HG03196 (cell line): Measurements from ENCODE around the gene DNAAF5.
"Not testable (repeated sequence)": the region's sequence is repeated elsewhere in the genome, so short reads cannot be mapped to it uniquely, and the experiment has no call there.

Source experiments
- ATAC-seq: cut with Tn5 transposase; IDR thresholded peaks from one replicate; pipeline ENCODE4 v1.9.1; 2021; ENCODE audit not compliant: unreplicated experiment

The DNAAF5 gene

DNA sequence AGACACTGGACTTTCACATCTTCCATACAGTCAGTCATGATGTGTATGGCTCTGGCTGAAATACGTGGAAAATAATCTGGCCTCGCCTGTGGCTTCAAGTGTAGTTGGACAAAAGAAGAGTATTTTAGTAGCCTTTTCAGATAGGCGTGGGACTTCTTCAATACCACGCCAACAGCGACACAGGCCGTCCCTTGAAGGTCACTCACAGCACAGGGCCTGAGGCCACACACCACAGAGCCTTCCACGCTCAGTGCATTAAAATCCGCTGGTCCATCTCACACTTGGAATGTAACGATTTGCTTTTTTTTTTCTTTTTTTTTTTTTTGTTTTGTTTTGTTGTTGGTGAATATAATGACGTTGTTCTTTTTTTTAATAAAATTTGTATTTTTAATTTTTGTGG, 54.0 kb downstream of the DNAAF5 start:
- ATAC-seq, result no peak

DNA sequence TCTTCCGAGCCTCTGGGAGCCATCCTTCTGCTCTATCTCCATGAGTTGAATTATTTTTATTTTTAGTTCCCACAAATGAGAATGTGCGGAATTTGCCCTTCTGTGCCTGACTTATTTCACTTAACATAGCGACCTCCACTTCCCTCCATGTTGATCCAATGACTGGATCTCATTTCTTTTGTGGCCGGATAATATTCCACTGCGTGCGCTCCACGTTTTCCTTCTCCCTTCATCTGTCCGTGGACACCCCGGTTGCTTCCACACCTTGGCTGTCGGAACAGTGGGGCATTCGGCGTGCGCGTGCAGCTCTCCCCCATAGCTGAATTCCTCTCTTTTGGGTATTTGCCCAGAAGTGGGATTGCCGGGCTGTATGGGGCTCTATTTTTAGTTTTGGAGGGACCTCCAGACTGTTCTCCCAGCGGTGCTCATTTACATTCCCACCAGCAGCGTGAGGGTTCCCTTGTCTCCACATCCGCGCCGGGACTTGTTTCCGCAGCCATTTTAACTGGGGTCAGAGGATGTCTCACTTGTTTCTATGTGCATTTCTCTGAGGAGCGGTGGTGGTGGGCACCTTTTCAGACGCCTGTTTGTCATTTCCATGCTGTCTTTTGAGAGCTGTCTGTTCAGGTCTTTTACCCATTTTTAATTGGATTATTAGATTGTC, 54.8 kb downstream of the DNAAF5 start:
- no peak for ATAC-seq

DNA sequence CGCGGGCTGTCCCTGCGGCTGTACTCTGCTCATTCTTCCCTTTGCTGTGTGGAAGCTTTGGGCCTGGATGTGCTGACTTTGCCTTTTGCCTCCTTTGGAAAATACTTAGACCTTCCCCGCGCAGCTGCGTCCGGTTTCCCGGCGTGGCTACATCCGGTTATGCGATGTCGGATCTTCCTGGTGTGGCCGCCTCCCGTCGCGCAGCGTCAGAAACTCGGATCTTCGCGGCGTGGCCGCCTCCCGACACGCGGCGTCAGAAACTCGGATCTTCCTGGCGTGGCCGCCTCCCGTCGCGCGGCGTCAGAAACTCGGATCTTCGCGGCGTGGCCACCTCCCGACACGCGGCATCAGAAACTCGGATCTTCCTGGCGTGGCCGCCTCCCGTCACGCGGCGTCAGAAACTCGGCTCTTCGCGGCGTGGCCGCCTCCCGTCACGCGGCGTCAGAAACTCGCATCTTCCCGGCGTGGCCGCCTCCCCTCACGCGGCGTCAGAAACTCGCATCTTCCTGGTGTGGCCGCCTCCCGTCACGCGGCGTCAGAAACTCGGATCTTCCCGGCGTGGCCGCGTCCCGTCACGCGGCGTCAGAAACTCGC, 55.5 kb downstream of the DNAAF5 start:
- ATAC-seq, result no peak

DNA sequence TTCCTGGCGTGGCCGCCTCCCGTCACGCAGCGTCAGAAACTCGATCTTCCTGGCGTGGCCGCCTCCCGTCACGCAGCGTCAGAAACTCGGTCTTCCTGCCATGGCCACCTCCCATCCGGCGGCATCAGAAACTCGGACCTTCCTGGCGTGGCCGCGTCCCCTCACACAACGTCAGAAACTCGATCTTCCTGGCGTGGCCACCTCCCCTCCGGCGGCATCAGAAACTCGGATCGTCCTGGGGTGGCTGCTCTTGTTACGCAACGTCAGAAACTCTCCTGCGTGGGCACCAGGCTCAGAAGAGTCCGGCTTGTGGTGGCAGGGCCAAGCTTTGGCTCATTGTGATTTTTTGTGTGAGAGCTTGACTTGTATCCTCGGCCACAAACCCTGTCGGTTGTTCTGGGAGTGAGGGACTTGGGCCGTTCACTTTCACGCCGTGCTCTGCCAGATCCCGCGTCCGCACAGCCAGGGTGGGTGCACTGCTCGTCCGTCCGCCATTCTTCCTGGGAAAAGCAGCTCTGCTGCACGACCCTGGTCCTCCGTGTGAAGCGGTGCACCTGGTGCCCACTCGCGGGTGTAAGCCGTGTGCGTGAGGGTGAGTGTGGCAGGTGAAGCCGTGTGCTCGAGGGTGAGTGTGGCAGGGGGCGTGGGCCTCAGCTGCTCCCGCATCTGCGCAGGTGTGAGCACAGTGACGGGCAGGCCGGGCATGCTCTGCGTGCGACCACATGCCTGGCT, 56.4 kb downstream of the DNAAF5 start:
- no peak for ATAC-seq

DNA sequence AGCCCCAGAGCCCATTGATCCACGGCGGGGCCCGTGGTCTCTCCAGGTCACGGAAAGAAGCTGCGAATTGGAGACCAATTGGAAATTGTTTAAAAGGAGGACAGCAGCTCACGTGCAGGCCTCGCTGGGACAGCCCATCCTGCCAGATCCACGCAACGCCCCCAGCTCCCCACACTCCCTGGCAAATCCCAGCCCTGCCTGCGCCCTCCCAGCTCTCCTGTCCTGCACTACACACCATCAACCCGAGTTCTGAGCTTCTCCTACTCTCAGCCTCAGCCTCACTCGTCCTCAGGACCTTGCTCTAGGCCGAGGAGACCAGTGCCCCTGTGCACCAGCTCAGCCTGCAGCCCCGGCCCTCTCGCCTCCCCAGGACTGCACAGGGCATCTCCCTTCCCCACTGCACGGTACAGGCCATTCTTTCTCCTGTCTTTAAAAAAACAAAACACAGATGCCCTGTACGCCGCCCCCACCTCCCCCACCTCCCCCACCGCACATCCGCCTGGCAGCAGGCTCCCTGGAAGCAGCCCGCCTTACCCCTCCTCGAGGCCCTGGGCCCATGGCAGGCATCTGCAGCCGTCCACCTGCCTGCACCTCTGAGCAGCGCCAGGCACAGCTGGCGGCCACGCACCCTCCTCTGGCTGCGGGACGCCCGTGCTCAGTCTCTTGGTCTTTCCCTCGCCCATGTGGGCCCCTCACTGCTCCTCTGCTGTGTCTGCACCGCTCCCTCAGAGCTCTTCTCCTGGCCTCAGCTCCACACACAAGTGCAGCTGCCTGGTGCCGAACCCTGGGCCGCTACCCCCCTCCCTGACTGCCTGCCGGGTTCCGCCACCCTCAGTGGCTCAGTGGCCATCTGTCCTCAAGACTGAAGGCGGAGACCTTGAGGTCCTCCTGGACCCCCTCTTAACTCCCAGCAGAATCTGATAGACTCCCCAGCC, 57.3 kb downstream of the DNAAF5 start:
- no peak for ATAC-seq

DNA sequence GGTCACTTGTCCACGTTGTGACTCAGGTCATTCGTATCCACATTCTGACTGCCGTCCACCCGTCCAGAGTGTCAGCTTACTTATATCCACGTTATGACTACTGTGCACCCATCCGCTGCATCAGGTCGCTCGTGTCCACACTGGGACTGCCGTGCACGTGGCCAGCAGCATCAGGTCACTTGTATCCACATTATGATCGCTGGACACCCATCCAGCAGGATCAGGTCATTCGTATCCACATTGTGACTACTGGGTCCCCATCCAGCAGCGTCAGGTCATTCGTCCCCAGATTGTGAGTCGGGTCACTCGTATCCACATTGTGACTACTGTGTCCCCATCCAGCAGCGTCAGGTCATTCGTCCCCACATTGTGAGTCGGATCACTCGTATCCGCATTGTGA, 58.5 kb downstream of the DNAAF5 start:
- ATAC-seq, result no peak

DNA sequence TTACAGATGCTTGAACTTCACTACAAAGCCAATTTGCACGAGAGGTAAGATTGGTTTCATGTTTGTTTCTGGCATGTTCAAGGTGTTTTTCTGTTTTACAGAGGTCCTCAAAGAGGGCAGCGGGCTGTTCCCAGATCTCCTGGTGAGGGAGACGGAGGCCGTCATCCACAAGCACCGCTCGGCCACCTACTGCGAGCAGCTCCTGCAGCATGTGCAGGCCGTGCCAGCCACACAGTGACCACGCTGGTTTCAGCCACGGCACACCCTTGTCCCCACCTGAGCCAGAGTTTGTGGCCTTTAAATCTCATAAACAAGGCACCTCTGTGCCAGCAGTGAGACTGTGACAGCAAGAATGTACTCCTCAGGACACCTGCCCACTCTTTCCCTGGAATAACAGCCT, 58.9 kb downstream of the DNAAF5 start:
- ATAC-seq, result no peak

DNA sequence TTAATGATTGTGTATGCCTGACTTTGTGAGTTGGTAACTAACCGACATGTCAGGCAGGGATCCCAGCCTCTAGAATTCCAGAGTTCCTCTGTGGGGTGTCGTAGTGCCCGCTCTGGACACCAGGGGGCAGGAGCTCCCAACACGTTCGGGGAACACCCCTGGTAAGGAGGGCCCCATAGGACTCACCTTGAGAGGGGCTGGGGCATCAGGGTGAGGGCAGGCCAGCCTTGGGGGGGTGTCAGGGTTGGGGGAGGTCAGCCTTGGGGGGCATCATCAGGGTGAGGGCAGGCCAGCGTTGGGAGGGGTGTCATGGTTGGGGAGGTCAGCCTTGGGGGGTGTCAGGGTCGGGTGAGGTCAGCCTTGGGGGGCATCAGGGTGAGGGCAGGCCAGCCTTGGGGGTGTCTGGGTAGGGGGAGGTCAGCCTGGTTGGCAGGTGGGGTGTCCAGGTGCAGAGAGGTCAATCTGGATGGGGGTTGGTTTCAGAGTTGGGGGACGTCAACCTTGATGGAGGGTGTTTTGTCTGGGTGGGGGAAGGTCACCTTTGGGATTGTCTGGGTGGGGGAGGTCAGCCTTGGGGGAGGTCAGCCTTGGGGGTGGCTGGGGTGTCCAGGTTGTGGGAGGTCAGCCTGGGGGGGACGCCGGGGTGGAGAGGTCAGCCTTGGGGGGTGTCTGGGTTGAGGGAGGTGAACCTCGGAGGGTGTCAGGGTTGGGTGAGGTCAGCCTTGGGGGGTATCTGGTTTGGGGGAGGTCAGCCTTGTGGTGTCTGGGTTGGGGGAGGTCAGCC, 60.2 kb downstream of the DNAAF5 start:
- no peak for ATAC-seq

DNA sequence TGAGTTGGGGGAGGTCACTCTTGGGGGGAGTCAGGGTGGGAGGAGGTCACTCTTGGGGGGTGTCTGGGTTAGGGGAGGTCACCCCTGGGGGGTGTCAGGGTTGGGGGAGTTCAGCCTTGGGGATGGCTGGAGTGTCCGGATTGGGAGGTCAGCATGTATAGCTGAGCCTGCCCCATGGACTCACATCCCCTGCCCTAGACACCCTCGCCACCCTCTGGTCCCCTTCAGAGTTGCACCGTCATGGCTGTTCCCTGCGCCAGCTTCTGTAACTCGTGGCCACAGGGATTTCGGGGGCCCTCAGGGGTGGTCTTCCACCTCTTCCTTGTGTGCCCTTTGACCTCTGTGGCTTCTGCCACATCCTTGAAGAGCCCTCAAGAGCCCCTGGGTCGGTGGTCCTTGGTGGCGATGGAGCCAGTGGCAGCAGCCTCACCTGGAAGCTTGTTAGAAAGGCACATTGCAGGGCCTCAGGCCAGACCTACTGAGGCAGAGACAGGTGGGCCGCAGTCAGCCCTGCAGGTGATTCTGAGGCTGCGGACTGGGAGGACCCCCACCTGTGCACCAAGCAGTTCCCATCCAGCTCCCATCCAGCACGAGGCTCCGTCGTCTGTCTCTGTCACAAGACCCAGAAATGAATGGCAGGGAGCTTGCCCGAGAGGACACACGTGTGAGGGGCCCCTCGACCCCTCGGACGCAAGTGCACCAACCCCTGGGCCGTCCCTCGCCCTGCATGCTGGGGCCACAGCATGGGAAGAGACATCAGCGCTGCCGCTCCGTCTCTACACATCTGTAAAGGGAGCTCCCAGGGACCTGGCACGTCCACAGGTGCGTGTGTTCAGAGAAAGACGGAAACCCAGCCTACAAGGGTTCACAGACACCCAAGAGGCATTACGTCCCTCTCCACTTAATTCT, 61.1 kb downstream of the DNAAF5 start:
- ATAC-seq, result no peak

DNA sequence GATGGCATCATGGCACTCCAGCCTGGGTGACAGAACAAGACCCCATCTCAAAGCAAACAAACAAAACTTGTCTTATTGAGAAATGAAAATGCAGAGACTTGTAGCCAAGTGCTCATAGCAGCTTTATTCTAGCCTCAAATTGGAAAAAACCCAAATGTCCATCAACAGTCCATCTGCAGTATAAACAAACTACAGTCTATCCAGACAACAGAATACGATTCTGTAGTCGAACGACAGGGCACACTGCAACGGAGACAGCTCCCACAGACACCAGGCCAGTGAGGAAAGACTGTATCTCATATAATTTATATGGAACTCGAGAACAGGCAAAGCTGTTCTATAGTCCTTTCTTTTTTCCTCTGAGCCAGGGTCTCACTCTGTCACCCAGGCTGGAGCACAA, 65.0 kb downstream of the DNAAF5 start:
- no peak for ATAC-seq

DNA sequence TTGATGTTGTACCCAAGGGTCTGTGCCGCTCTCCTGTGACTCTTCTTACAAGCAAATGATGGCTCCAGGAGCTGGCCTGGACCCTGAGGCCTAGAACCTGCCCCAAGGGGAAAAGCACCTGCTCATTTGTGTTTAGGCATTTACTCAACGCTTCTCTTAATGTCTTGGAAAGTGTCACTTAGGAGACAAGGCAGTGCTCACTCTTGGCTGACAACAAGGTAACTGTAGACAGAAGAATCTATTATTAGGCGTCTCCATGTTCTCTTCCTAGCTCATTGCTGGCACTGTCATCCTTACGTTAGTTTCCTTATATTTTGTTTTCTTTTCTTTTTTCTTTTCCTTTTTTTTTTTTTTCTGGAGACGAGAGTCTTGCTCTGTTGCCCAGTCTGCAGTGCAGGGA, 67.7 kb downstream of the DNAAF5 start:
- no peak for ATAC-seq

DNA sequence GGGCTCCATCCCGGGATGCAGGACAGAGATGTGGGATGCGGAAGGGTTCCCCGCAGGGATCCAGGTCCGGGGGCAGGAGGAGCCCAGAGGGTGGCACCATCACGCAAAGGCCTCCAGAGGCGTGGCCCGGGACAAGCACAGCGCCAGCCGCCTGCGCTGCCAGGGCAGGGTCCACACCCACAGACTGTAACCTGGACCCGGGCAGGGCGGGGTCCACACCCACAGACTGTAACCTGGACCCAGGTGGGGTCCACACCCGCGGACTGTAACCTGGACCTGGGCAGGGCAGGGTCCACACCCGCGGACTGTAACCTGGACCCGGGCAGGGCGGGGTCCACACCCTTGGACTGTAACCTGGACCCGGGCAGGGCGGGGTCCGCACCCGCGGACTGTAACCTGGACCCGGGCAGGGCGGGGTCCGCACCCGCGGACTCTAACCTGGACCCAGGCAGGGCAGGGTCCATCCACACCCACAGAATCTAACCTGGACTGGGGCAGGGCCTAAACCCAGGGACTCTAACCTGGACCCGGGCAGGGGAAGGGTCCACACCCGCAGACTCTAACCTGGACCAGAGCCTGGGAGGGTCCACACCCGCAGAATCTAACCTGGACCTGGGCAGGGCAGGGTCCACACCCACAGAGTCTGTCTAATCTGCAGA, 68.3 kb downstream of the DNAAF5 start:
- no peak for ATAC-seq

DNA sequence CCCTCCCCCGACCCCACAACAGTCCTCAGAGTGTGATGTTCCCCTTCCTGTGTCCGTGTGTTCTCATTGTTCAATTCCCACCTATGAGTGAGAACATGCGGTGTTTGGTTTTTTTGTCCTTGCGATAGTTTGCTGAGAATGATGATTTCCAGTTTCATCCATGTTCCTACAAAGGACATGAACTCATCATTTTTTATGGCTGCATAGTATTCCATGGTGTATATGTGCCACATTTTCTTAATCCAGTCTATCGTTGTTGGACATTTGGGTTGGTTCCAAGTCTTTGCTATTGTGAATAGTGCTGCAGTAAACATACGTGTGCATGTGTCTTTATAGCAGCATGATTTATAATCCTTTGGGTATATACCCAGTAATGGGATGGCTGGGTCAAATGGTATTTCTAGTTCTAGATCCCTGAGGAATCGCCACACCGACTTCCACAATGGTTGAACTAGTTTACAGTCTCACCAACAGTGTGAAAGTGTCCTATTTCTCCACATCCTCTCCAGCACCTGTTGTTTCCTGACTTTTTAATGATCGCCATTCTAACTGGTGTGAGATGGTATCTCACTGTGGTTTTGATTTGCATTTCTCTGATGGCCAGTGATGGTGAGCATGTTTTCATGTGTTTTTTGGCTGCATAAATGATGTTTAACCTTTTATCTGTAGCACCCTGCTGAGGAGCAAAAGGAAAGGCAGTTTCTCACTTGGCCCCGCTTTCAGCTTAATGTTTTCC, 70.1 kb downstream of the DNAAF5 start:
- ATAC-seq, result not testable (repeated sequence)

DNA sequence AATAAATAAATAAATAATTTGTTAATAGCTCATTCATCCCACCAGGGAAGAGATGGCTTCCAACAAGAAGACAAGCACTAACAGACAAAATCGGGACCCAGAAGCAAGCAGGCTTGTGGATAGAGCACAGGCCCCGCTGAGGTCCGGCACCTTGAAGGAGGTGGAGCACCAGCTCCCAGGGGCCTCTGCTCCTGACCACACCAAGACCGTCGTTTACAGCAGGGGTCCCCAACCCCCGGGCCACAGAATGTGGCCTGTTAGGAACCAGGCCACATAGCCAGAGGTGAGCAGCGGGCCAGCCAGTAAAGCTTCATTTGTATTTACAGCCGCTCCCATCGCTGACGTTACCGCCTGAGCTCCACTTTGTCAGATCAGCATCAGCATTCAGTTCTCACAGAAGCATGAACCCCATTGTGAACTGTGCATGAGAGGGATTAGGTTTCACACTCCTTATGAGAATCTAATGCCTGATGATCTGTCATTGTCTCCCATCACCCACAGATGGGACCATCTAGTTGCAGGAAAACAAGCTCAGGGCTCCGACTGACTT, 72.5 kb downstream of the DNAAF5 start:
- no peak for ATAC-seq

DNA sequence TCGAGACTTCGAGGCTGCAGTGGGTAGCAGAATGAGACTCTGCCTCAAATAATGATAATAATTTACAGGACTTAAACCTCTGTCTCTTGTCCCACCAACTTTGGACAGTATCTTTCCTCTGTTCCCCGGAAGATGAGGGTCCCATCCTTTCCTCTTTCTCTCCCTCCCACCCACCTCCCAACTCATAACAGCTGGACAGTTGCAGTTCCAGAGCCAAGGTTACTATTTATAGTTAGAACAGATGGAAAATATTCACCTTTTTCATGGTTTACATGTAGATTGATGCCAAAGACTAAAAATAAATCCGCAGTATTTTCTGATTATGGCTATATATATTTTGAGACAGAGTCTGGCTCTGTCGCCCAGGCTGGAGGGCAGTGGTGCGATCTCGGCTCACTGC, 74.2 kb downstream of the DNAAF5 start:
- no peak for ATAC-seq

DNA sequence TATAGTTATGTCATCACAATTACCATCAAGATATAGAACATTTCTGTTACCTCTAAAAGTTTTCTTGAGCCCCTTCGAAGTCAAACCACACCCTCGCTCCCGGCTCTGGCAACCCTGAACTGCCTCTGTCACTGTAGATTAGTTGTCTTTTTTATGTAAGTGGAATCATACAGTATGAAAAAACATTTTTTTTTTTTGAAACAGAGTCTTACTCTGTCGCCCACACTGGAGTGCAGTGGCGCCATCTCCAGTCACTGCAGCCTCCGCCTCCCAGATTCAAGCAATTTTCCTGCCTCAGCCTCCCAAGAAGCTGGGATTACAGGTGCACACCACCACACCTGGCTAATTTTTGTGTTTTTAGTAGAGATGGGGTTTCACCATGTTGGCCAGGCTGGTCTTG, 74.9 kb downstream of the DNAAF5 start:
- not testable (repeated sequence) for ATAC-seq

DNA sequence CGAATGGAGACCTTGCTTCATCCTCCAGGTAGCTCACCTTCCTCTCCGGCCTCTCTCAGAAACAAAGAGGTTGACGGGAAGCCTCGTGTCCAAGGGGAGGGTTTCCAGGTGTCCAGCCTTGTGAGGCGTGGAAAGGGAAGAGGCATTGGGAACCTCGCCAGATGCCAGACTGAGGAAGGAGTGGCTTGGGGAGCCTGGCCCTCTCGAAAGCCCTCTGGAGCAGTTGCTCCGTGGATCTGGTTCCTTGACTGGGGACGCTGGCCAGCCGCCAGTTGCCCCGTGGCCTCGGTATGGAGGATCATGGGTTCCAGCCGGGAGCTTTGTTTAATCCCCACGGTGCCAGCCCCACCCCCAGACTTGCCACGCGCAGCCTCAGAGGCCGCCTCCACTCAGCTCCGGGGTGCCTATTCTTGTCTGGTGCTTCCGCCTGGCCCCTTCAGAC, 75.5 kb downstream of the DNAAF5 start:
- ATAC-seq, result no peak
